ENCODE results near the gene CTSD.

The CTSD gene

DNA sequence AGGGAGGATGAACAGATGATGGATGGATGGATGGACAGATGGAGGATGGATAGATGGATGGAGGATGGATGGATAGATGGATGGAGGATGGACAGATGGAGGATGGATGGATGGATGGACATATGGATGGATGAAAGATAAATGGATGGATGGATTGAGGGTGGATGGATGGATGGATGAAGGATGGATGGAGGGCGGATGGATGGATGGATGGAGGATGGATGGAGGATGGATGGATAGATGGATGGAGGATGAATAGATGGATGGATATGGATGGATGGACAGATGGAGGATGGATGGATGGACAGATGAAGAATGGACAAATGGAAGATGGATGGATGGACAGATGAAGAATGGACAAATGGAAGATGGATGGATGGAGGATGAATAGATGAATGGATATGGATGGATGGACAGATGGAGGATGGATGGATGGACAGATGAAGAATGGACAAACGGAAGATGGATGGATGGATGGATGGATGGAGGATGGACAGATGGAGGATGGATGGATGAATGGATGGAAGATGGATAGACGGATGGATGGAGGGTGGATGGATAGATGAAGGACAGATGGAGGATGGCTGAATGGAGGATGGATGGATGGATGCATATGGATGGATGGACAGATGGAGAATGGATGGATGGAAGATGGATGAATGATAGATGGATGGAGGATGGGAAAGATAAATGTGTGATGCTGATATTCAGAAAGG is 20.7 kb downstream of the CTSD start:
- no peak for DNase-seq

DNA sequence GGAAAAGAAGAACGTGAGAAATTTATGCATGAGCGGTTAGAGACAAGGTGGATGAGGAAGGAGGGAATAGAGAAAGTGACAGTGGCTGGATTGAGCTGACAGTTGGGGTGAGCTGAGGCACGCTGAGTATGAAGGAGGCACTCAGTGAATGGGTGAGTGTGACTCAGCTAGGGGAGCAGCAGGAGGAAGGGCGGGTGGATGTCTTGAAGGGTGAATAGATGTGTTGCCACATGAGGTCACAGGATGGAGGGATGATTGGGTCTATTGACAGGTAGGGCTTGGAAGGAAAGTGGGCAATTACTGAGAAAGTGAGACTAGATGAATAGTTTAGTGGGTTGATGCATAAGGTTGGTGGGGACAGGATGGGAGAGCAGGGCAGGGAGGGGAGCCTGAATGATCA is 21.4 kb downstream of the CTSD start:
- no peak for DNase-seq

DNA sequence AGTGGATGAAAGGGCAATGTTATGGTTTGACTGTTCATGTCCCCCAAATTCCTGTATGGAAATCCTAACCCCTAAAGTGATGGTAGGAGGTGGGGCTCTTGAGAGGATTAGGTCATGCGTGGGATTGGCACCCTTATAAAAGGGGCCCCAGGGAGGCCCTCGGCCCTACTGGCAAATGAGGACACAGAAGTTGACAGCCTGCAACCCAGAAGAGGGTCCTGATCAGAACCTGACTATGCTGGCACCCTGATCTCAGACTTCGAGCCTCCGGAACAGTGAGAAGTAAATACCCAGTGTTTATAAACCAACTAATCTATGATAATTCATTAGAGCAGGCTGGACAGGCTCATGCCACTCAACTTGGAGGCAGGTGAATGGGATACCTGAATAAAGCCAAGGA is 22.0 kb downstream of the CTSD start:
- DNase-seq, result no peak

DNA sequence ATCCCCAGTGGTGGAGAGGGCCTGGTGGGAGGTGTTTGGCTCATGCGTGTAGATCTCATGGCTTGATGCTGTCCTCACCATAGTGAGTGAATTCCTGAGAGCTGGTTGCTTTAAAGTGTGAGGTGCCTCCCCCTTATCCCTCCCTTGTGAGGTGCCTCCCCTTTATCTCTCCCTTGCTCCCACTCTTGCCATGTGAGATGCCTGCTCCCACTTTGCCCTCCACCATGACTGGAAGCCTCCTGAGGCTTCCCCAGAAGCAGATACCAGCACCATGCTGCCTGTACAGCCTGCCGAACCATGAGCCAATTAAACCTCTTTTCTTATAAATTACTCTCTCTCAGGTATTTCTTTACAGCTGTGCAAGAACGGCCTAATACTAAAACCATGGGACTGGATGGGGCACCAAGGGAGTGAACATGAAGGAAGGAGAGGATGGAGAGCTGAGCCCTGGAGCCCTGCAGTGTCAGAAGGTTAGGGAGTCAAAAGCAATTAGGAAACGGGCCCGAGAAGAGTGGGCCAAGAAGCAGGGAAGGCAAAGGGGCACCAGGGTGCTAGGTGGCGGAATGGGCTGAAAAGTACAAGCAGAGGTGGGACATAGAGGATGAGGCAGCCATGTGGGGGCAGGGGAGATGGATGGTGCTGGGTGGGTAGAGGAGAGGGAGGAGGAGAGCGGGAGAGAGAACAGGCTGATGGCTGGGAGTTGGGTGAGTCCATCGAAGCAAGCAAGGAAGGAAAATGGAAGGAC is 22.8 kb downstream of the CTSD start:
- no peak for DNase-seq

DNA sequence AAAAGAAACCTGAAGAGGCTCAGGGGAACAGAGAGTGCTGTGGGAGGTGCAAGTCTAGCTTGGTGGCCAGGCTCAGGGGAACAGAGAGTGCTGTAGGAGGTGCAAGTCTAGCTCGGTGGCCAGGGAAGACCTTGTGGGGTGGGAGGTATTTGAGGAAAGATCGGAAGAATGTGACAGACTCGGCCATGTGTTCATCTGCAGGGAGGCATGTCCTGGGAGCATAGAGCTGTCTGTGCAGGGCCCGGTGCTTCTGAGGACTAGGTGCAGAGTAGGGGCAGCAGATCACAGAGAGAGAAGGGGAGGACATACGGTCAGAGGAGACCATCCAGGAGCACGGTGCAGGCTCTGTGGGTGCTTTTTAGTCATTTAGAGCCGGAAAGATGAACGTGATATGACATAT is 24.2 kb downstream of the CTSD start:
- no peak for DNase-seq

DNA sequence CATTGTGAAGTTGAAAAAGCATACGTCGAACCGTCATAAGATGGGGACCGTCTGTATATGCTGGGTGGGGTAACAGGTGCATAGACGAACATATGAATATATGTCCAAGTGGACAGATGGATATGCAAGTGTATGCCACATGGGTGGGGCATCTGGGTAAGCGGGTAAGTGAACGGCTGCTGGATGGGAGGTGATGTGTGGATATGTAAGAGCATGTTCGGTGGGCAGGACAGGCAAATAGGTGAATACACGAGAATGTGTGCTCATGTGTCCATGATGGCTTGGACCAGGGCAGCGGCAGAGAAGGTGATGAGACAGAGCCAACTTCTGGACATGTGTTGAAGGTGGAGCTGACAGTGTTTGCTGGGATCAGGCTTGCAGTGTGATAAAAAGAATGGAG is 25.3 kb downstream of the CTSD start:
- no peak for DNase-seq

DNA sequence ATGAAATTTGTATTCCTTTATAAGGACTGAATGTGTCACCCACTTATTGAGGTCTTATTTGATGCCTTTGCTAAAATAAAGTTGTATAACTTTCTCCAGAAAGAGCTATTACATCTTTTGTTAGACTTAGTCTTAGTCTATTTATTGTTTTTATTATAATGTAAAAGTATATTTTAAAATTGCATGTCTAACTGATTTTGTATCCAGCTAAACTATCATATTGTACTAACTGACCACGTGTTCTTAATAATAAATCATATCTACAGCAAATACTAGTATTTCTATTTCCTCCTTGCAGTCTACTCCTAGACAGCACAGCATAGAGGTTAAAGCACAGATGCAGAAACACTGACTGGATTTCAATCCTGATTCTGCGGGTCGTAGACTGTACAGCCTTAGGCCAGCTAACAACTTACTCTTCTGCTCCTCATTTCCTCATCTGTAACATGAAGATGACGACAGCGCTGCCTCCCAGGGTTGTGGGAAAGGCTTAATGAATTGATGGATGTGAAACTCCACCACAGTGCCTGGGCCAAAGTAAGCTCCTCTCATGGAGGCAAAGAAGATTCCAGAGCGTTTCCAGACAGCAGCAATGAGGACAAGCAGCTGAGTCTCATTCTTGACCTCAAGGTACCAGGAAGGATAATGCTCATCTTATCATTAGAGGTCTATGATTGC is 26.5 kb downstream of the CTSD start:
- no peak for DNase-seq

DNA sequence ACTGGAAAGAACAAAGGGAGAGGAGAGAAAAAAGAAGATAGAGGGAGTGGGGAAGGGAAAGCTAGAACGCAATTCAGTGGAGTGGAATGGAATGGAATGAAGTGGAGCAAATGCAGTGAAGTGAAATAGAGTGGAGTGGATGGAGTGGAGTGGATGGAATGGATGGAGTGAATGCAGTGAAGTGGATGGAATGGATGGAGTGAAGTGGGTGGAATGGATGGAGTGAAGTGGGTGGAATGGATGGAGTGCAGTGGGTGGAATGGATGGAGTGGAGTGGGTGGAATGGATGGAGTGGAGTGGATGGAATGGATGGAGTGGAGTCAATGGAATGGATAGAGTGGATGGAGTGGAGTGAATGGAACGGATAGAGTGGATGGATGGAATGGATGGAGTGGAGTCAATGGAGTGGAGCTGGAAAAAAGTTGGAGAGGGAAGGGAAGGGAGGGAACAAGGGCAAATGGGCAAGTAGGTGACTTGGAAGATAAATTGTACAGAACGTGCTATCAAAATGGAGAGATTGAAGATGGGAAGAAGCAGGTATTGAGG is 27.2 kb downstream of the CTSD start:
- DNase-seq, result no peak

DNA sequence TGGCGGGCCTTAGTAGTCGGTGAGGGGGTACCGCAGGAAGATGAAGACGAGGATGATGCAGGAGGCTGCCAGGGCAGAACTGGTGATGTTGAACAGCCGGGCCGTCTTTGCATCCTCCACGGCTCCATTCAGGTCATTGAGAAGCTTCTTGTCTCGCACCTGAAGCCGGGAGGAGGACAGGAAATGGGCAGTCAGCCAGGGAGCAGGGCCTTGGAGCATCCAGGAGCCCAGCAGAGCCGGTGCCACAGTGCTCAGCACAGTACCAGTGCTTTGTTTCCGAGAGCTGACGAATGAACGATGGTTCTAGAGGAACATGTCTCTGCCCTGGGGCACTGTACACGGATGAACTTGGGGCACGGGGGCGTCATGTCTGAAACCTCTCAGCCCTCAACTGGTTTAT is 28.5 kb downstream of the CTSD start:
- DNase-seq, result no peak

DNA sequence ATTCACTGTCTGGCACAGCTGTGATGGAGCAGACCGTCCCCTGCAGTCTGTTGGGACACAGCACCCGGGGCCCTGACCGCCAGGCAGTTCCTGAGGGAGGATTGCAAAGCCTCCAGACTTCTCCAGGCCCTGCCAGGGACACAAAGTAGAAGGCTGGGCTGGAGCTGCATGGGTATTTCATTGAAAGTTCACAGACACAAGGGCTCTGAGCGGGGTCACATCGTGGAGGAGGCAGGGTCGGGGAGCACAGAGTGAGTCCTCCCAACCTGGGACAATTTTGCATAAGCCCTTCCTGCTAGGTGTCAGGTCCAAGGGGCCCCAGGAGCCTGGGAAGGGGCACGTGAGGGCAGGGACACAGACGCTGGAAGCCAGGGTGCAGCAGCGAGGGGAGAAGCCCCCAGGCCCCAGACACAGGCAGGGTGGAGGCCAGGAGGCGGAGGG is 29.1 kb downstream of the CTSD start:
- DNase-seq, result no peak

DNA sequence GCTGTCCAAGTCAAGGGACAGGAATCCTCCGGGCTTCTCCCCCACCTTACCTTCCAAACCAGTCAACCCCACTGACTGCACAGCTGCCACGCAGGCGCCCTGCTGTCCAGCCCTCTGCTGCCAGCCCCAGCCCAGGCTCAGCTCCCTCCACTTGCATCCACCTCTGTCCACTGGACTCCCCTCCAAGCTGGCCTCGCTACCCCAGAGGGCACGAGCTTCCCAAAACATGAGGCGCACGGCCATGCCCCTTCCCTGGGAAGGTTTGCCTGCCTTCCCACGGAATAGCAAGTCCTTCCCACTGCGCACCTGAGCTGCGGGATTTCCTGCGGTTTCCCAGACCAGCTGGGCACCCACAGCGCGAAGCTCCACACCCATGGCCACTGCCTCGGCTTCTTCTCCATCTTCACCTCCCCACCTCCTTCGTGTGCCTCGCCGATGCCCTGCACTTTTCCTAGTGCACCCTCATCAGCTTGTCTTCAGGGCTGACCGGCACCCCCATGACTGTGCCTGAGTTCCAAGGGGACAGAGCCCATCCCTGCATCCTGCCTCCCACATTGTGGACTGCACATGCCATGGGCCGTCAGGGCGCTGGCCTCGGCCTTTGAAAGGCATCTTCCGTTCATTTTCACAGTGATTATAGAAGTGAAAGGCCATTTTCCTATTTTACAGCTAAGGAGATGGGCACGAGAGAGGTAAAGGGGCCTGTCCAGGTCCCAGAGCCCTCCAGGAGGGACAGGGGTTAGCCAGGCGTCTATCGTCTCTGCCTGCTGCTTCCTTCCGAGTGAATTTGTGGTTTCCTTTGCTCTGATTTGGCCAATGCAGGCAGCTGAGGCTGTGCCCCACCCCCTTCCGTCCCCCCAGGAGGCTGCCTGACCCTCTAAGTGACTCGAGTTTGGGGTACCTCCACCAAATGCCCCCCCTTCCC is 29.7 kb downstream of the CTSD start:
- DNase-seq, result no peak

DNA sequence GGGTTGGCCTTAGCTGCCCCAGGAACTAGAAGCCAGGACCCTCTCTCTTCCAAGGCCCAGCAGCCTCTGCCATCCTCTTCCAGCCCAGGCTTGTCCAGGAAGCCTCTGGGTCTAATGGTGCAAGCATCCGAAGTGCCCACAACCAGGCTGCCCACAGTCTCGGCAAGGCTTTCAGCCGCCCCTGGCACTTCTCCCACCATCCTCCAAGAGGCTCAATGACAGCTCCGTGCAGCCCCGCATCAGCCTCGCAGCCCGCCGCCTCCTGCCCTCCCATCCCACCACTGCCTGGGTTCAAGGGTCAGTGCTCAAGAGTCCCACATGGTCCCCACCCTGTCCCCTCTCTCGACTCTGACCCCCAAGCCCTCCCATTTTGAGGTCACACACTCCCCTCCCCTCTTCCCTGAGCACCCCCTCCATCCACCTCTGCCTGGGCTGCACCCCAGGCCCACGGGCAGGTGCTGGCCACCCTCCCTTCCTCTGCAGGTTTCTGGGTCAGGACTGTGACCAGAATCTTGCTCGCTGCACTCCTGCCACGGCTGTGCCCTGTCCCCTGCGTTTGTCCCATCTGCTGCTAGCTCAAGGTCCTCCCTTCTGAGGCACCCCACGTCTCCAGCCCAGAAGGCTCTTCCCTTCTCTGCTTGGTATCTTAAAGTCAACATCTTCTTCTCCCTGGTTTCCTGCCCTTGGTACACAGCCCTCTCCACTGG is 30.6 kb downstream of the CTSD start:
- DNase-seq, result no peak

DNA sequence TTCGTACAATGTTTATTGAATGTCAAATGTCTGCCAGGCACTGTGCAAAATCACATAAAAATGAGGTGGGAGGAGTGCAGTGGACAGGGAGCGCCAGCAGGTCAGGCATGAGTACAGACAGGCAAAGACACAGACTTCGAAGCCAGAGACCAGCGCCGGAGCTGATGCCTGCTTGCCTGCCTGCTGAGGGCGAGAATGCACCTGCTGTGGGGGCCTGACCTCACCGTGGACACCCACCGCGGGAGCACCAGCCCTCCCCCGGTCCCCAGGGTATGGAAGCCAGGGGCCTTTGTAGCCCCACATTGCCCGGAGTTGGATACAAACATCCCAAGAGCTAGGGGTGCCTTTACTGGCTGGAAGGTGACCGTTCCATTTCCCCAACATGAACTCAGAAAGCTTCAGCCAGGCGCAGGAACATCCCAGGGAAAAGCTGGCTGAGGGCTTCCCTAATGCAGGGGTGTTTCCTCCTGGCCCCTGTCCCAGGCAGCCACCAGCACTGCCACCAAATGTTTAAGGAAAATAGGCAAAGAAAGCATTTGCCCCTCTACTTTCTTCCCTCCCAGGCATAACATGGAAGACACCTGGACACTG is 31.2 kb downstream of the CTSD start:
- no peak for DNase-seq

DNA sequence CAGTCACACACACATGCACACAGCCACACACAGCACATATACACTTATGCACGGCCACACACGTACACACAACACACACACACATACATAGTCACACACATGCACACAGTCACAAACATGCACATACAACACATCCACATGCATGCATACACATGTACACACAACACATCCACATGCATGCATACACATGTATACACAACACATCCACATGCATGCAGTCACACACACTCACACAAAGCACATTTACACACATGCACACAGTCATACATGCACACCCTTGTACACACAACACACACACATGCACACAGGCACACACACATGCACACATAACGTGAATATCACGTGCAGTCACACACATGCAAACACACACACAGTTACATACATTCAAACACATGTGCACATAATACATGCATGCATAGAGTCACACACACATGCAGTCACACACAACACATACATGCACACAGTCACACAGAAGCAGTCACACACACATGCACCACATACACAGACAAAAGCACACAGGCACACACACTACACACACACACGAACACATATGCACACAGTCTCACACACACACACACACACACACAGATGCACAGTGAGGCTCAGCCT is 32.2 kb downstream of the CTSD start:
- DNase-seq, result no peak

DNA sequence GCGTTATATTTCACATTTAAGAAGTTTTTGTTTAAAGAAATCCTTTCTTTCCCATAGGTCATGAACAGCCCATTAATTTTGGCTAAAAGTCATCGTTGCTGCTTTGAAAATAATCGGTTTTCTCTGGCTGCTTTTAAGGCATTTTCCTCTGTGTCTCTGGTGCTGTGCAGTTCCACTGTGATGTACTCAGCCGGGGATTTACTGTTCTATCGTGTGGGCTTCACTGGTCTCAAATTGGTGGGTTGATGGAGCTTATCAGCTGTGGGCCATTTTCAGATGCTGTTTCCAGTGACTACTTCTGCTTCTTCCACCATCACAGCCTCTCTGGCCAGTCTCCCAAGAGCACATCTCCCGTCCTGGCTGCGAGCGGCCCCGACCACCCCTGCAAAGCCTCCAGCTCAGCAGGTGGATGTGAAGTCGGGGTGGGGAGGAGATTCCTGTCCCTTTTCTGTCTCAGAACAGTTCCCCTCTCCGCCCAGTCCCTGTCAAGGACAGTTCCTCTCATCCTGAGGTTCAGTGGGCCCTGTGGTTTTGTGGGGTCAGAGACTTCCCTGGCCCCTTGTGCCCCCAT is 33.6 kb downstream of the CTSD start:
- DNase-seq, result no peak

DNA sequence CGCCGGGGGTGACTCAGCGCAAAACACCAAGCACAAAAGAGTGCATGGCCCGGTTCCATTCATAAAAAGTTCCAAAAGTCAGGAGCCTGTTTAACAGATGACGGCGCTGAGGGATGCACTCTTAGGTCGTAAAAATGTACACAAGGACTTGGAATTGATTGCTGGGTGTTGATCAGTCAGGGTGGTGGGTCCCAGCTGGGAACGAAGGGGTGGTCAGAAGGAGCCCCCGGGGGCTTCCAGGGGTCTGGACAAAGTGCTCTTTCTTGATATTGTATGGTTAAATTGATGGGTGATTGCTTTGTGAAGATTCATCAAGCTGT is 34.1 kb downstream of the CTSD start:
- DNase-seq, result no peak

DNA sequence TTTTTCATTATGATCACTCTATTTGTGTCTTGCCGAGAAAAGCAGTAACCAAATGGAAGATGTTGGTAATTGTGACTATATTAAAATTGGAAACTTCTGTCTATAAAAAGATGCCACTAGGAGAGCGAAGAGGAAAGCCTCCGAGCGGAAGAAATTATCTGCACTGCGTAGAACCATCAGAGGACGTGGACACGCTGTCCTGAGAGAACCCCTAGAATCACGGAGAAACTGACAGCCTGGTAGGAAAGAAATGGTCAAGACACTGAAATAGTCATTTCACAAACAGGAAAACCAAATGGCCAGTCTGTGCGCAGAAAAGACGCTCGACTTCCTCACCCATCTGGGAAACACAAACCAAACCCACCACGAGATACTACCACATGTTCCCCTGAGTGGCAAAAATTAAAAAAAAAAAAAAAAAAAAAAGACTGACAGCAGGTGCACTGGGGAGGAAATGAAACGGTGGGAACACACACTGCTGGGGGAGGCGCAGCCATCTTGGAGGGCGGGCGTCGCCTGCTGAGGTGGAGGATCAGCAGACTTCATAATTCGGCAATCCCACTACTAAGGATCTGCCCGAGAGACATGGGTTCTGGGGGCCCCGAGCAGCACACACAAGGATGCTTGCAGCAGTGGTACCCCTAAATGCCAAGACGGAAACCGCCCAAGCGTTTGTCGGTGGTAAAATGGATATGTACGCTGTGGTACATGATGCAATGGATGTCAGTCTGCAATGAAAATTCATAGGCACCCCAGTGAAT is 34.6 kb downstream of the CTSD start:
- no peak for DNase-seq

DNA sequence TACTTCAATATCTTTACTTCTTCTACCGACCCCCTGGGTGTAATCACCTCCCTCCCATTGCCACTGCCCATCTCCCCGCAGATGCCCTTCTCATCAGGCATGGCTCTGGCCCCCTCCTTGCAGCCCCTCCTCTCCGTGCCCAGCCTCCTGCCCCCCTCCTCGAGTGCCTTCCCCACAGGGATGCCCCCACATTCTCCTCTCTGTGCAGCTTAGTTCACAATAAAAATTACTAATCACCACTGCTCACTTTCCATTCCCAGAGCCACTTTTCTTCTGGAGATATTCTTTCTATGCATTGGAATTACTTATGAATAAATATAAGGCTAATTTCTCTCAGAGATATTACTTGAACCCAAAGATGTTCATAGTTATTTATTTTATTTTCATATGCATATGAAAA is 35.4 kb downstream of the CTSD start:
- no peak for DNase-seq

DNA sequence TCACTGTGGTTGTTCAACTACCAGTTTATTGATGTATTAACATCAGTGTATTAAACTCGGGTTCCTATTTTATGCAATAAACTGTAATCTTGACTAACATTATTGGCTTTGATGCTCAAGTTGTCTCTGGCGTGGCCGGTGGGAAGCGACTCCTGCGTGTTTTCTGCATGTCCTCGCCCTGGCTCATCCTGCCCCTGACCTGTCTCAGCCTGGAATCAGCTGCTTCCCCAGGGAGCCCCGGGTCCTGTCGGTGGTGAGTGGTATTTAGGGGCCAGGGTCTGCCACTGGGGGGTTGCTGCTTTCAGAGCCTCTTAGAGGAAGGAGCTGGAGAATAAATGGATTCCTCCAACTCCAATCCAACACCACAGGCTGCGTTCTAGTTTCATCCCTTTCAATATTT is 35.9 kb downstream of the CTSD start:
- DNase-seq, result no peak

DNA sequence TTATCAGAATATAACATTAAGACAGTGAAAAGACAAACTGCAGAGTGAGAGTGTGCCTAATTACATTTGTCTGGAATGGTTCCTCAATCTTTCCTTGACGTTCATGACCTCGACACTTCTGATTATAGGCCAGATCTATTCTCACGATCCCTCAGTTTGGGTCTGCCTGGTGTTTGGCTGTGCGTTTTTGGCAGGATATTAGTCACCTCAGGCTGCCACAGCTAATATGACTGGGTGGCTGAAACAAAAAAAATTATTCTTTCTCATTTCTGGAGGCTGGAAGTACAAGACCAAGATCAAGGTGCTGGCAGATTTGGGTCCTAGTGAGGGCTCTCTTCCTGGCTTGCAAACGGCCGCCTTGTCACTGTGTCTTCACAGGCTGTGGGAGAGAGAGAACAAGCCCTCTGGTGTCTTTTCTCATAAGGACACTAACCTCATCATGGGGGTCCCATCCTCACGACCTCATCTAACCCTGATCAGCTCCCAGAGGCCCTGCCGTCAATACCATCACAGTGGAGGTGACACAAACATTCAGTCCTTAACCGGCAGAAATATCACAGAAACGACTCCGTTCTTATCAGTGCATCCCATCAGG is 36.5 kb downstream of the CTSD start:
- no peak for DNase-seq
